HepG2 (cell line): ENCODE data around the gene ERO1A. TPM values are rescaled to one million over a fixed set of nuclear protein-coding genes. Genes with fewer than 3 reads are reported as not detected.

Experiments used
- CENPT ChIP-seq: sonication (generic); formaldehyde crosslinking; IDR thresholded peaks from 2 replicates; pipeline ENCODE4 v1.8.0; 2022; ENCODE audit warnings: low read depth, mild to moderate bottlenecking, moderate library complexity, missing genetic modification reagents
- DNMT1 ChIP-seq: sonication (generic); formaldehyde crosslinking; IDR thresholded peaks from 2 replicates; pipeline ENCODE4 v1.5.1; 2020; ENCODE audit warnings: mild to moderate bottlenecking, missing genetic modification reagents
- GPN1 ChIP-seq: sonication (generic); formaldehyde crosslinking; IDR thresholded peaks from 2 replicates; pipeline ENCODE4 v1.5.1; 2020; ENCODE audit warnings: missing genetic modification reagents, borderline replicate concordance
- HOXA3 ChIP-seq: sonication (generic); formaldehyde crosslinking; IDR thresholded peaks from 2 replicates; pipeline ENCODE4 v1.5.0; 2020; ENCODE audit warnings: missing genetic modification reagents
- NCOA5 ChIP-seq: sonication (generic); formaldehyde crosslinking; IDR thresholded peaks from 2 replicates; pipeline ENCODE4 v1.4.0; 2020; ENCODE audit warnings: missing genetic modification reagents
- NKX3-1 ChIP-seq: sonication (generic); formaldehyde crosslinking; IDR thresholded peaks from 2 replicates; pipeline ENCODE4 v1.5.0; 2020; ENCODE audit warnings: missing genetic modification reagents
- STAG1 ChIP-seq: sonication (generic); formaldehyde crosslinking; IDR thresholded peaks from 2 replicates; pipeline ENCODE4 v1.4.0; 2020; ENCODE audit warnings: missing genetic modification reagents
- TAF1 ChIP-seq: sonication (generic); formaldehyde crosslinking; IDR thresholded peaks from 2 replicates; pipeline ENCODE4 v1.4.0; 2020; ENCODE audit warnings: missing genetic modification reagents
- ZFP82 ChIP-seq: sonication (generic); formaldehyde crosslinking; IDR thresholded peaks from 2 replicates; pipeline ENCODE4 v1.5.1; 2020; ENCODE audit warnings: mild to moderate bottlenecking, missing genetic modification reagents, borderline replicate concordance
- ZNF101 ChIP-seq: sonication (generic); formaldehyde crosslinking; IDR thresholded peaks from 2 replicates; pipeline ENCODE4 v1.4.0; 2020; ENCODE audit warnings: mild to moderate bottlenecking, low read depth, missing genetic modification reagents, borderline replicate concordance
- ZNF329 ChIP-seq: sonication (generic); formaldehyde crosslinking; IDR thresholded peaks from 2 replicates; pipeline ENCODE4 v1.9.0; 2021; ENCODE audit warnings: low read depth, mild to moderate bottlenecking, missing genetic modification reagents
- ZNF33A ChIP-seq: sonication (generic); formaldehyde crosslinking; IDR thresholded peaks from 2 replicates; pipeline ENCODE4 v1.5.1; 2020; ENCODE audit warnings: missing genetic modification reagents, mild to moderate bottlenecking, moderate library complexity, borderline replicate concordance
- ZNF446 ChIP-seq: sonication (generic); formaldehyde crosslinking; IDR thresholded peaks from 2 replicates; pipeline ENCODE4 v1.5.0; 2020; ENCODE audit warnings: mild to moderate bottlenecking, missing genetic modification reagents
- ZNF546 ChIP-seq: sonication (generic); formaldehyde crosslinking; conservative IDR thresholded peaks from 2 replicates; pipeline ENCODE4 v1.8.1; 2023; ENCODE audit warnings: mild to moderate bottlenecking, missing genetic modification reagents
- ZNF703 ChIP-seq: sonication (generic); formaldehyde crosslinking; IDR thresholded peaks from 2 replicates; pipeline ENCODE4 v1.5.1; 2020; ENCODE audit warnings: missing genetic modification reagents, mild to moderate bottlenecking, moderate library complexity, borderline replicate concordance
- ZNF772 ChIP-seq: sonication (generic); formaldehyde crosslinking; IDR thresholded peaks from 2 replicates; pipeline ENCODE4 v1.5.0; 2020; ENCODE audit warnings: mild to moderate bottlenecking, missing genetic modification reagents
- polyA plus RNA-seq, 8 experiments: library from polyadenylated mRNA; depleted of rRNA in 3 of 8; stranded (reverse) in 7 of 8; unstranded in 1 of 8; fragments of >200 nt; fragmentation: Illumina TruSeq in 4 of 8; extraction: Trizol in 4 of 8; gene quantifications; 2 replicates each; pipeline versions ENCODE4 v1.2.1 to v1.2.3, GENCODE V29; 2011 to 2016; ENCODE audit warnings: low read depth in 4 of 8, missing spikeins in 1 of 8, mixed read lengths in 1 of 8; ENCODE audit not compliant: insufficient read depth in 1 of 8
- total RNA-seq, 5 experiments: library from RNA; depleted of rRNA; stranded (reverse); fragments of >200 nt; fragmentation: Illumina TruSeq; extraction: Trizol; gene quantifications; 2 replicates each; pipeline ENCODE4 v1.2.3, GENCODE V29; 2016; ENCODE audit warnings: low read depth in 1 of 5
- TF ChIP-seq, protein P1 (sequence below): sonication (generic); formaldehyde crosslinking; IDR thresholded peaks from 2 replicates; pipeline ENCODE4 v1.4.0; 2020; ENCODE audit warnings: mild to moderate bottlenecking, low read depth, missing genetic modification reagents
- TF ChIP-seq, protein P2 (sequence below): sonication (generic); formaldehyde crosslinking; IDR thresholded peaks from 2 replicates; pipeline ENCODE4 v1.4.0; 2020; ENCODE audit warnings: missing genetic modification reagents
- TF ChIP-seq, protein P3 (sequence below): sonication (generic); formaldehyde crosslinking; IDR thresholded peaks from 2 replicates; pipeline ENCODE4 v1.4.0; 2020; ENCODE audit warnings: missing genetic modification reagents

Gene ERO1A
- total and polyA plus RNA-seq, 2 of the 13 experiments (the other 11 are each of a cell fraction or from before 2014, with no cell fraction given), result 60.3 to 137 TPM

DNA sequence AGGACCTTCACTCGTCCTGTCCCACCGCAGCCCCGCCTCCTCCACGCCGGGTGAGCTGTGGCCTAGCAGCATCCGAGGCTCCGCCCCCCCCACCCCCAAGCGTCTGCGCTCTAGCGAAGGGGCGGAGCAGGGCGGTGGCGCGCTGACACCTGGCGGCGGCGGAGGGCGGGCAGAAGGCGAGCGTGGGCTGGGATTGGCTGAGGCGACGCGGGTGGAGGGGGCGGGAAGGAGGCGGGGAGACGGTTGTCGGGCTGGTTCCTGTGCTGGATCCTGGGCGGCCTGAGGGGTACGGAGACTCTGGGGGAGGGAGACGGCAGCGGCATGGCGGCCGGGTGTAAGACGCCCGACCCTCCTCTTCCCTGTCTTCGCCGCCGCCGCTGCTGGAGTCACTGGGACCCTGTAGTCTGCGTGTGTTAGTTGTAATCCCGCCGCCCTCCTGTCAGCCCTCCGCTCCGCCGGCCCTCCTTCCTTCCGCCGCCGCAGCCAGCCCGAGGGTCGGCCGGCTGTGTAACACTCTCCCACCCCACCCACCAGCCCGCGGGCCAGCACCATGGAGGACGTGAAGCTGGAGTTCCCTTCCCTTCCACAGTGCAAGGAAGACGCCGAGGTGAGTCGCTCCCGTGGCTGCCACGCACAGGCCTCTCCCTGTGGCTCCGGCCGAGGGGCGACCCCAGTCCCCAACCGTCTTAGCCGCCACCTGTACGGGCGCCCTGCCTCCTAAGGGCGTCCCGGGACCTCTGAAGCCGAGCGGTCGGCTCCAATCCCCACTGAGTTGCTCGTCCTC is 34.8 kb upstream of the ERO1A start, which contains the start of gene STYX (continued):
- TF ChIP-seq HOXA3, result no peak; the same call in none of the 2 replicates
- TF ChIP-seq DNMT1 (CRISPR knock-in tag), result no peak
- TF ChIP-seq, protein P1, sequence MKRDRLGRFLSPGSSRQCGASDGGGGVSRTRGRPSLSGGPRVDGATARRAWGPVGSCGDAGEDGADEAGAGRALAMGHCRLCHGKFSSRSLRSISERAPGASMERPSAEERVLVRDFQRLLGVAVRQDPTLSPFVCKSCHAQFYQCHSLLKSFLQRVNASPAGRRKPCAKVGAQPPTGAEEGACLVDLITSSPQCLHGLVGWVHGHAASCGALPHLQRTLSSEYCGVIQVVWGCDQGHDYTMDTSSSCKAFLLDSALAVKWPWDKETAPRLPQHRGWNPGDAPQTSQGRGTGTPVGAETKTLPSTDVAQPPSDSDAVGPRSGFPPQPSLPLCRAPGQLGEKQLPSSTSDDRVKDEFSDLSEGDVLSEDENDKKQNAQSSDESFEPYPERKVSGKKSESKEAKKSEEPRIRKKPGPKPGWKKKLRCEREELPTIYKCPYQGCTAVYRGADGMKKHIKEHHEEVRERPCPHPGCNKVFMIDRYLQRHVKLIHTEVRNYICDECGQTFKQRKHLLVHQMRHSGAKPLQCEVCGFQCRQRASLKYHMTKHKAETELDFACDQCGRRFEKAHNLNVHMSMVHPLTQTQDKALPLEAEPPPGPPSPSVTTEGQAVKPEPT (CRISPR knock-in tag), result no peak; the same call in 1 of the 2 replicates
- no peak for TF ChIP-seq ZNF446
- no peak for TF ChIP-seq ZNF101 (CRISPR knock-in tag)
- peak; percentile 41; the same call in 1 of the 2 replicates for TF ChIP-seq ZNF546 (CRISPR knock-in tag)
- TF ChIP-seq TAF1, result peak; percentile 94
- TF ChIP-seq NCOA5, result no peak
- TF ChIP-seq ZNF703 (CRISPR knock-in tag), result no peak
- no peak for TF ChIP-seq ZFP82 (CRISPR knock-in tag)
- TF ChIP-seq, protein P2, sequence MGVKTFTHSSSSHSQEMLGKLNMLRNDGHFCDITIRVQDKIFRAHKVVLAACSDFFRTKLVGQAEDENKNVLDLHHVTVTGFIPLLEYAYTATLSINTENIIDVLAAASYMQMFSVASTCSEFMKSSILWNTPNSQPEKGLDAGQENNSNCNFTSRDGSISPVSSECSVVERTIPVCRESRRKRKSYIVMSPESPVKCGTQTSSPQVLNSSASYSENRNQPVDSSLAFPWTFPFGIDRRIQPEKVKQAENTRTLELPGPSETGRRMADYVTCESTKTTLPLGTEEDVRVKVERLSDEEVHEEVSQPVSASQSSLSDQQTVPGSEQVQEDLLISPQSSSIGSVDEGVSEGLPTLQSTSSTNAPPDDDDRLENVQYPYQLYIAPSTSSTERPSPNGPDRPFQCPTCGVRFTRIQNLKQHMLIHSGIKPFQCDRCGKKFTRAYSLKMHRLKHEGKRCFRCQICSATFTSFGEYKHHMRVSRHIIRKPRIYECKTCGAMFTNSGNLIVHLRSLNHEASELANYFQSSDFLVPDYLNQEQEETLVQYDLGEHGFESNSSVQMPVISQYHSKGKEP, result no peak
- TF ChIP-seq, protein P3, sequence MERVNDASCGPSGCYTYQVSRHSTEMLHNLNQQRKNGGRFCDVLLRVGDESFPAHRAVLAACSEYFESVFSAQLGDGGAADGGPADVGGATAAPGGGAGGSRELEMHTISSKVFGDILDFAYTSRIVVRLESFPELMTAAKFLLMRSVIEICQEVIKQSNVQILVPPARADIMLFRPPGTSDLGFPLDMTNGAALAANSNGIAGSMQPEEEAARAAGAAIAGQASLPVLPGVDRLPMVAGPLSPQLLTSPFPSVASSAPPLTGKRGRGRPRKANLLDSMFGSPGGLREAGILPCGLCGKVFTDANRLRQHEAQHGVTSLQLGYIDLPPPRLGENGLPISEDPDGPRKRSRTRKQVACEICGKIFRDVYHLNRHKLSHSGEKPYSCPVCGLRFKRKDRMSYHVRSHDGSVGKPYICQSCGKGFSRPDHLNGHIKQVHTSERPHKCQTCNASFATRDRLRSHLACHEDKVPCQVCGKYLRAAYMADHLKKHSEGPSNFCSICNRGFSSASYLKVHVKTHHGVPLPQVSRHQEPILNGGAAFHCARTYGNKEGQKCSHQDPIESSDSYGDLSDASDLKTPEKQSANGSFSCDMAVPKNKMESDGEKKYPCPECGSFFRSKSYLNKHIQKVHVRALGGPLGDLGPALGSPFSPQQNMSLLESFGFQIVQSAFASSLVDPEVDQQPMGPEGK, result peak; percentile 73; the same call in 1 of the 2 replicates
- peak; percentile 47; the same call in 1 of the 2 replicates for TF ChIP-seq ZNF772 (CRISPR knock-in tag)
- TF ChIP-seq GPN1 (CRISPR knock-in tag), result no peak
- no peak for TF ChIP-seq CENPT (CRISPR knock-in tag)
- no peak for TF ChIP-seq ZNF33A (CRISPR knock-in tag)
- TF ChIP-seq NKX3-1 (CRISPR knock-in tag), result no peak
- peak; percentile 2; the same call in 1 of the 2 replicates for TF ChIP-seq STAG1
- TF ChIP-seq ZNF329 (CRISPR knock-in tag), result 0 out of 2 replicates have a peak, but pooled peaks have one; percentile 61
